Right lobe of liver (tissue), 6 donors: ENCODE data around the gene SH3RF1. TPM values are rescaled to one million over a fixed set of nuclear protein-coding genes. Genes with fewer than 3 reads are reported as not detected.

Source experiments
- ATAC-seq, 4 donors: fragments of 200-7000 bp; cut with Tn5 transposase; one replicate each; pipeline ENCODE4 v1.9.1; 2020; ENCODE audit warnings: mild to moderate bottlenecking in 4 of 4, moderate library complexity in 4 of 4
- DNase-seq, 3 donors: peaks; one replicate each; pipeline ENCODE4 v3.0.0-alpha.2; 2020
- H3K27ac ChIP-seq, 3 donors: fragments of 200-600 bp; one replicate each; pipeline ENCODE4 v1.8.0; 2022
- H3K27me3 ChIP-seq, 2 donors: fragments of 200-600 bp; one replicate each; pipeline ENCODE4 v1.8.0; 2022
- H3K36me3 ChIP-seq, 4 donors: fragments of 200-600 bp; sonication (generic) in 1 of 4; one replicate each; pipeline versions ENCODE4 v1.5.1 to v1.8.0; 2017 to 2022; ENCODE audit warnings: control low read depth in 1 of 4
- H3K4me1 ChIP-seq, 4 donors: fragments of 200-600 bp; sonication (generic) in 1 of 4; one replicate each; pipeline versions ENCODE4 v1.5.1 to v1.8.0; 2017 to 2022; ENCODE audit warnings: control low read depth in 1 of 4
- H3K4me3 ChIP-seq, 3 donors: fragments of 200-600 bp; one replicate each; pipeline ENCODE4 v1.8.0; 2022
- H3K9me3 ChIP-seq, 4 donors: fragments of 200-600 bp; sonication (generic) in 1 of 4; one replicate each; pipeline versions ENCODE4 v1.5.1 to v1.8.0; 2017 to 2022; ENCODE audit warnings: control low read depth in 1 of 4
- POLR2A ChIP-seq: fragments of 450-650 bp; IDR thresholded peaks from one replicate; pipeline ENCODE4 v1.6.1; 2017; ENCODE audit warnings: antibody characterized with exemption, mild to moderate bottlenecking
- WGBS: methylation state at CpG from one replicate; pipeline ENCODE4 v1.1.6; 2018; ENCODE audit warnings: low coverage, low lambda C conversion rate; ENCODE audit not compliant: insufficient coverage; ENCODE audit errors: missing lambda C conversion rate; 5-methylcytosine and 5-hydroxymethylcytosine counted together
- intact Hi-C, 2 donors: fragments of 100-400 bp; cut with DNase I; formaldehyde crosslinking; loops; one replicate each; pipeline versions ENCODE4 v1.11.2 to v1.14.1; 2022
- total RNA-seq, 6 experiments: library from RNA; depleted of rRNA in 2 of 6; stranded (reverse); fragments of >200 nt in 2 of 6; fragmentation: NEBNext Ultra II Directional in 3 of 6; extraction: Animal tissue kit (Norgen Biotek cat#: 25700) in 3 of 6; gene quantifications; one replicate each; pipeline versions ENCODE4 v1.1.0 to v1.2.4, GENCODE V29; 2016 to 2023
- TF ChIP-seq, protein P1 (sequence below), 4 donors: fragments of 200-600 bp in 3 of 4; fragments of 450-650 bp in 1 of 4; IDR thresholded peaks; one replicate each; pipeline versions ENCODE4 v1.5.1 to v1.8.0; 2016 to 2022; ENCODE audit warnings: antibody characterized with exemption in 4 of 4, mild to moderate bottlenecking in 2 of 4
- donor health status: DM: no; HTN: yes; CAD: no.
- donor health status: DM: no; HTN: no; CAD: no.
- donor health status: DM: no; HTN: no; CAD: no.
- donor health status: DM: no; HTN: yes; CAD: no.
- donor health status: DM: no; HTN: yes; CAD: no.

Gene SH3RF1
- total RNA-seq, 6 experiments from 2014 or later = 5.5 to 11.0 (median 7.3) TPM

DNA sequence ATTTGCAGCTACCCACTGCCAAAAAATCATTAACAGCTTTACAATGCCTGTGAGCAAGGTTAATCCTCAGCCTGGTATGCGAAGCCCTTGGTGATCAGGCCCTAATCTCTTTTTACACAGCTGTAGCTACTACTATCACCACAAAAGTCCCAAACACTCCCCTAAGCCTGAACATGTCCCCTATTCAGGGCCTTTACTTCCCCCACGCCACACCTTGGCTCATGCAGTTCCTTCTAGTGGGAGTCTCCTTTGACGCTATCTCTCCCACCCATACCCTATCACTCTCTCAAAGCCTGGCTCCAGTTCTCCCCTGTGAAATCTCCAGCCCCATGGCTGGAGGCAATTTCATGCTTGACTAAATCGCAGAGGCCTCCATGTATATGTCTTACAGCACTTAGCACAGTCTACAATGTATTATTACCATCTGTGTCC is 170.1 kb downstream of the SH3RF1 start:
- peaks cover 0 to 11% (median 4%) of the 10 kb centered on the region in 4 donors for H3K36me3 ChIP-seq
- no peak for ATAC-seq
- intact Hi-C loops = no loop called here

DNA sequence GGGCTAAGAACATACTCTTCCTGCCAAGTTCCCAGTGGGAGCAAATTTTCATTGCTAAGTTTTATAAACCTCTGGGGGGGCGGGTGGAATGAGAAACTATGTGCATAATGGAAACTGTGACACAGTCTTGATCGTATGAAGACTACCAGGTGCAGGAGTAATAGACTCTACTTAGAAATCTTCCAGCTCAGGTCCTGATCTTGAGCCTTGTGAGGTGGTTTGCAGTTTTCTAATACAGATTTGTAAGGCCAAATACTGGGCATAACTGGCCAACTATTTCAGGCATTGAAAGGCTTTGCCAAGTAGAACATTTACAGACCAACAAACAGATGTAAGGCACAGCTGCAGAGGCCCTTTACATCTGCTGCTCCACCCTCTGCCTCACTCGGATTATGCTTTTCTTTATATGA is 171.0 kb downstream of the SH3RF1 start:
- H3K36me3 ChIP-seq = peaks cover 0 to 8% (median 2%) of the 10 kb centered on the region in 4 donors
- 40% methylated on average over 3 of the region's 3 CpGs for WGBS
- H3K4me1 ChIP-seq = peaks cover 0 to 39% (median 17%) of the 10 kb centered on the region in 4 donors
- DNase-seq (no peak), ATAC-seq (peak; percentile 50 to 66 (median 57))
- TF ChIP-seq, protein P1, sequence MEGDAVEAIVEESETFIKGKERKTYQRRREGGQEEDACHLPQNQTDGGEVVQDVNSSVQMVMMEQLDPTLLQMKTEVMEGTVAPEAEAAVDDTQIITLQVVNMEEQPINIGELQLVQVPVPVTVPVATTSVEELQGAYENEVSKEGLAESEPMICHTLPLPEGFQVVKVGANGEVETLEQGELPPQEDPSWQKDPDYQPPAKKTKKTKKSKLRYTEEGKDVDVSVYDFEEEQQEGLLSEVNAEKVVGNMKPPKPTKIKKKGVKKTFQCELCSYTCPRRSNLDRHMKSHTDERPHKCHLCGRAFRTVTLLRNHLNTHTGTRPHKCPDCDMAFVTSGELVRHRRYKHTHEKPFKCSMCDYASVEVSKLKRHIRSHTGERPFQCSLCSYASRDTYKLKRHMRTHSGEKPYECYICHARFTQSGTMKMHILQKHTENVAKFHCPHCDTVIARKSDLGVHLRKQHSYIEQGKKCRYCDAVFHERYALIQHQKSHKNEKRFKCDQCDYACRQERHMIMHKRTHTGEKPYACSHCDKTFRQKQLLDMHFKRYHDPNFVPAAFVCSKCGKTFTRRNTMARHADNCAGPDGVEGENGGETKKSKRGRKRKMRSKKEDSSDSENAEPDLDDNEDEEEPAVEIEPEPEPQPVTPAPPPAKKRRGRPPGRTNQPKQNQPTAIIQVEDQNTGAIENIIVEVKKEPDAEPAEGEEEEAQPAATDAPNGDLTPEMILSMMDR (IDR thresholded peaks at IDR 0.05) = no peak
- no peak for TF ChIP-seq POLR2A
- peak overlapping the region in 1 of 3 donors; percentile 63 for H3K27ac ChIP-seq
- intact Hi-C loops = no loop called here
- no peak overlapping the region for H3K4me3 ChIP-seq
- H3K27me3 ChIP-seq = no peaks in the 10 kb centered on the region
- H3K9me3 ChIP-seq = no peaks in the 10 kb centered on the region

More for the DNA sequence above, 170.1 kb downstream of the SH3RF1 start:
- Histone ChIP-seq H3K27me3 (no peaks in the 10 kb centered on the region), H3K4me3 (no peak overlapping the region), H3K4me1 (peaks cover 0 to 44% (median 17%) of the 10 kb centered on the region in 4 donors), H3K27ac (peak overlapping the region in 2 of 3 donors; percentile 16 to 63), H3K9me3 (no peaks in the 10 kb centered on the region)
- DNase-seq = no peak
- WGBS = 97% methylated on average over 4 of the region's 4 CpGs
- TF ChIP-seq, protein P1 (IDR thresholded peaks at IDR 0.05) = no peak

DNA sequence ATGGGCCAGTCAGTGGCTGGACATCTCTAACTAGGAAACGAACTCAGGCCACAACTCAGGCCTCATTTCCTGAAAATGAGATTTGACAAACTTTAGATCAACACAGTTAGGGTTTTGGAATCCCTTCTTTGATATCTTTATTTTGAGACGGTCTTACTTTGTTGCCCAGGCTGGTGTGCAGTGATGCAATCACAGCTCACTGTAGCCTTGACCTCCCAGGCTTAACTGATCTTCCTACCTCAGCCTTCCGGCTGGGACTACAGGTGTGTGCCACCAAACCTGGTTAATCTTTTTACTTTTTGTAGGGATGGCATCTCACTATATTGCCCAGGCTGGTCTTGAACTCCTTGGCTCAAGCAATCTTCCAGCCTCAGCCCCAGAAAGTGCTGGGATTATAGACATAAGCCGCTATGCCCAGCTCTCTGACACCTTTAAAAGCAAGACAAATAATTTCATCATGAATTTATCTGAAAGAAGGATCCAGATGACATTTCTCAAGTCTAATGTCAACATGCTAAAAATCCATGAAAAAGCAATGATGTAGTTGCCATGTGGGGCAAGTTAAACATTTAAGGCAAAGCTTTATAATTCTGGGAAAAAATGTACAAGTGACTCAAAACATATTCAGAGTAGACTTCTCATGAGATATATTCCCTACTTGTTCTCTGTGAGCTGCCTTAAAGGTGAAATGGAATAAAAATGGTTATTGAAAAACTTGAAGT is 171.6 kb downstream of the SH3RF1 start:
- TF ChIP-seq, protein P1 (IDR thresholded peaks at IDR 0.05) = no peak
- no peak for TF ChIP-seq POLR2A
- peaks cover 0 to 8% (median 2%) of the 10 kb centered on the region in 4 donors for H3K36me3 ChIP-seq
- H3K27ac ChIP-seq = peak overlapping the region; percentile 23 to 63 (median 43)
- no peaks in the 10 kb centered on the region for H3K9me3 ChIP-seq
- DNase-seq = peak; percentile 44 to 66 (median 61)
- intact Hi-C loops = no loop called here
- peak; percentile 72 to 87 (median 84) for ATAC-seq
- no peaks in the 10 kb centered on the region for H3K27me3 ChIP-seq
- H3K4me1 ChIP-seq = peaks cover 0 to 33% (median 13%) of the 10 kb centered on the region in 4 donors
- WGBS = 14% methylated on average over 4 of the region's 4 CpGs
- H3K4me3 ChIP-seq = no peak overlapping the region

DNA sequence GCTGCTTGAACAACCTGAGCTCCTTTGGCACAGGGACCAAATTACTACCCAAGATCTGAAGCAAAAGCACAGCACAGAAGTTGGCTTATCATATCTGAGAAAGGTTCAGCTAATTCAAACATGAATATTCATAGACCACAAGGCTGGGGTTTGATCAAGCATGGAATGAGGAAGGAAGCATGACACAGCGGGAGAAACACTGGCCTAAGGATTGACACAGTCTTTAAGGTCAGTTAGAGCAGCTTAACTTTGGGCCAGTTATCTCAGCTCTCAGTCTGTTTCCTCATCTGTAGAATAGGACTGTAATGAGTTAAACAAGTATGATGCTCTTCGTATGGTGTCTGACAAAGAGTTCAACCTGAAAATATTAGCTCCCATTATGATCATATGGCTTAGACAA is 172.2 kb downstream of the SH3RF1 start:
- Histone ChIP-seq H3K27ac (peak overlapping the region; percentile 23 to 63 (median 43)), H3K36me3 (peaks cover 0 to 5% (median 2%) of the 10 kb centered on the region in 4 donors), H3K4me1 (peaks cover 0 to 27% (median 11%) of the 10 kb centered on the region in 4 donors), H3K9me3 (no peaks in the 10 kb centered on the region), H3K4me3 (no peak overlapping the region), H3K27me3 (no peaks in the 10 kb centered on the region)
- WGBS = 68% methylated on average over 2 of the region's 2 CpGs
- TF ChIP-seq POLR2A = no peak
- TF ChIP-seq, protein P1 (IDR thresholded peaks at IDR 0.05) = no peak
- DNase-seq (no peak), ATAC-seq (peak; percentile 21 to 46 (median 40))
- intact Hi-C loops = no loop called here
